Activated gamma-delta T cell treated with Interleukin-2 at 50 U/mL for 16 hours (primary cell): ENCODE measurements around the gene VDAC1.

Experiments
- DNase-seq: peaks from one replicate; pipeline ENCODE4 v3.0.0-alpha.2; 2020

Gene VDAC1

GRCh38 chr5:134024811-134025210 is 20.0 kb upstream of the VDAC1 start:
- no peak for DNase-seq

- no peak for DNase-seq
Observed at GRCh38 chr5:134022333-134022732, 17.6 kb upstream of the VDAC1 start.

DNA sequence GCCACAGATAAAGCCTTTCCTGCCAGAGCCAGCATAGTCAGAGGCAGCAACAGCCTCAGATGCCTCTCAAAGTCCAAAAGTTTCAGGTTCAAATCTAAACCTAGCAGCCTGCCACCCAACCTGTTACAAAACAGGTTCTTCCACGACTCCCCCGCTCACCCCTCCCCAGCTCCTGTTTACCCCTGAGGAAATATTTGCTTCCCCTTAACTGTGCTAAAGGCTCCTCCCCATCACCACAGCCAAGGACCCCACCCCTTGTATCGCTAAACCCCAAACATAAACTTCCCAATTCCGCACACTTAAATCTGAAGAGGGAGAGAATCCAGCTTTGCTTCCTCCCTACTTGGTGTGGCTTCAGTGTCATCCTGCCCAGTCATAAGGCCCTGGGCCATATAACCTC is 15.4 kb upstream of the VDAC1 start:
- no peak for DNase-seq

DNA sequence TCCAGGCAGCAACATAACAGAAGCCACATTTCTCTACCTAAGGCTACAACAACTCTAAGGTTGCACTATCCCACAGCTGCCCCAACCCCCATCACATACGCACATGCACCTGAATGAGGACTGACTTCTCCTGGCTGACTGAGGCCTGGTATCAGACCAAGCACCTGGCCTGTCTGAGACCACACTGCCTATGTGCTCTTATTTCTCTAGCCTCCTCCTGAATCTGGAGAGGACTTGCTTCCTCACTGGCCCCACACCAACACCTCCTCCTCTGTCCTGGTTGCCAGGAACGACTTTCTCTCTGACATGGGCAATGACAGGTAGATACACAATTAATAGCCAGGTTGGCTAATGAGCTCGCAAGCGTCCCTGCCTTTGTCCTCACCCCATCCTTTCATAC is 14.9 kb upstream of the VDAC1 start:
- DNase-seq = no peak

DNA sequence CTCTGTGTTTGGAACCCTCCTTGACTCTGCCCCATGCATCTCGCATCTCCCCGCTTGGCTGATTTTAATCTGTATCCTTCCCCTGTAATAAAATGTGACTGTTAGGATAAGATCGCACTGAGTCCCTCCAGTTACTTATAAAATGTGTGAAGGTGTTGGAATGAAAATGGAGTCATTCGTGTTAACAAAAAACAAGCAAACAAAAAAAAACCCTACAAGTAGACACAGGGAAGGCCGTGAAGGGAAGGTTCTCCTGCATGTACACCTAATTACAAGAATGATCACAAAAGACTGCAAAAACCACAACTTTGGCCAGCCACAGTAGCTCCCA is 14.2 kb upstream of the VDAC1 start:
- DNase-seq = no peak

GRCh38 chr5:134018154-134018985 is 13.6 kb upstream of the VDAC1 start:
- DNase-seq = no peak

DNA sequence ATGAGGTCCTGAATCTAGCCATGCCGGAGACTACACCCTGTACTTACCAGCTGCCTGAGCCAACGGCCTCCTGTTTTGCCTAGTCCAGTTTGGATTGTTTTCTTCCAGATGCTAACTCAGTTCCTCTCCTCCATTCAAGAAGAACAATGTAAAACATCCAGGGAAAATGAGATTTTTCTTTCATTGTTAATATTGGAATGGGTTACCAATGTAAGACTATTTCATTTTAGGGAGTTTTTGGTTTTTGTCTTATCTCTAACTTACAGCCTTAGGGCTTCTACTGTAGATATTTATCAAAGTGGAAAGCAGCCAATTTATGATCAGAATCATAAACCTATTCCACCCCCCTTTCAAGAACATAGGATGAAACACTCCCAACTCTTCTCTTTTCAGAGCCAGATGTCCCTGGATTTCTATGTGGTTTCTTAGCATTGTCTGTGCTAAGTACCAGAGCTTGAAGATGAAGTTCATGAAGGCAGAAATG is 3.5 kb upstream of the VDAC1 start:
- no peak for DNase-seq

DNA sequence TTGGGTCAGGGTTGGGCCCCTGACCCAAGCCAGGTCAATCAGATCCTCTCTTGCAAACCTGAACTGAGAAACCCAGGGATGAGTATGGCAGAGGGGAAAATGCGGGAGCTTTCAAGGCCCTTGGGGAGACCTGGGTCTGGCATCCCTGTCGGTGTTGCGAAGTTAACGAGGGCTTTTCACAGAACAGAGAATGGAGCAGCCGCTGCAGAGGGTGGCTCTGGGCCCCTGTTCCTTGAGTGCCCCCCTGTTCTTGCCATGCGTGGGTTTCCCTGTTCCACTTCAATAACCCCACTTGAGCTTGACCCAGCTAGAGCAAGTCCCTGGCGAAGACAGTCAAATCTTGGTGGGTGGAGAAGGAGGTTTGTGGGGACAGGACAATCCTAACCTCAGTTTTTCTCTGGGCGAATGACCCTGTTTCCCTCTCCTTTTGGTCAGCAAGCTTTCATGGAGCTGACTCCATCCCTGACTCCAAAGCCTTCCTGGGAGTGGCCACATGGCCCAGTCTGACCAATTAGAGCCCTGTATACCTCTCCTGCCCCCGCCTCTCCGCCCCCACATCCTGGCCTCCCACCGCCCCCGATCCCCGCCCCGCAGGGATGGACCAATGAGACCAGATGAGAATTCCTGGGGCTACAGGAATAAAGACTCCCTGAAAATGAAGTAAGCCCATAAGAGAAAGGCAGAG is 2.9 kb upstream of the VDAC1 start:
- no peak for DNase-seq

- DNase-seq = no peak
Observed at GRCh38 chr5:134006115-134006514, 1.3 kb upstream of the VDAC1 start.

- DNase-seq = peak; percentile 9
Observed at GRCh38 chr5:134005417-134006061, 764 bp upstream of the VDAC1 start.

GRCh38 chr5:134003817-134004625 is 754 bp downstream of the VDAC1 start:
- DNase-seq = peak; percentile 19

- DNase-seq = no peak
Observed at GRCh38 chr5:134003064-134003816, 1.5 kb downstream of the VDAC1 start.

DNA sequence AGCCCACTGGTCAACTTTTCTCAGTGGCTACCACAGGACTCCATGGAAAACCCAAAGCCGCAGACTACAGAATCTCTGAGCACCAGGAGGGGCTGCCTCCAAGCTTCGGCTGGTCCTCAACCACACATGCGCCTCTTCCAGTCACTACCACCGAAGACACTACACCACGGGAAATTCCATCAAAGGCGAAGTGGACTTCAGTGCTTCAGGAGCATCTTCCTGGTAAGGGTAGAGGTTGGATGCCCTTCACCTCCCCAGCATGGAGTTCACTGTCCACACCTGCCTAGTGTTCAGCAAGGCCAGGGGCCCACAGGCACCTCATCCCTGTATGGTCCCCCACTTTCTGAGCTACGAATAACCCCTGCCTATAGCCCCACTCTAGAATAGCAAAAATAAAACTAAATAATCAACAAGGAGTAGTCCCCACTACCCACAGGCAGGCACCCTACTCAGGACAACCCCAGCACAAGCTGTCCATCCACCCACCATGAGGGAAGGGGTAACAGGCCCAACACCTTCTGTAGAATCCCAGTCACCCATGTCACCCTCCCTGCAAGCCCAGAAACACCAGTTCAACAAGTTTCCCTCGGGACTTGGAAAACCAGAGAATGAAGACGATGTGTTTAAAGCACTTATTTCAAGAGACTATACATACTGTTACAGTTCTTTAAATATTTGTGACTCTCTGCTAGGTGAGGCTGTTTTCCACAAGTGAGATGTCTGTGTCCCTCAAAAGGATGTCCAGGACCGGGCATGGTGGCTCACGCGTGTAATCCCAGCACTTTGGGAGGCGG is 2.6 kb downstream of the VDAC1 start:
- DNase-seq = no peak

- no peak for DNase-seq
Observed at GRCh38 chr5:134000696-134001453, 3.9 kb downstream of the VDAC1 start.

DNA sequence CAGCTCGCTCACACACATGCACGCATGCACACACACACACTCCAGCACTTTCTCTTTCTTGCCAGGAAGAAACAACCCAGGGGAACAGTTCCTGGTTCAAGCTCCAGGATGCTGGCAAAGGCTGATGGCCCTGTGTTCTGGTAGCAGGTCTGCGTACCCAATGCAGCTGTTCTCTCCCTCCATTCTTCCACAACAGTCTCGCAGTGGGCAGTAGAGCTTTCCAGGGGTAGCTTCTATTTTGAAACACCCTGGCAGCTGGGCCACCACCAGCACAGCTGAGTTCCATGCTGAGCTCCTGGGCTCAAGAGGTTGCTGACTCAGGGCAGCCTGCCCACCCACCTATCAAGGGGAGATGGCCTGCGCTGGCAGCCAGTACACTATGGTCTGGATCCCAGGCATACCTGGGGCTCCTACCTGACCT is 4.7 kb downstream of the VDAC1 start:
- DNase-seq = no peak

DNA sequence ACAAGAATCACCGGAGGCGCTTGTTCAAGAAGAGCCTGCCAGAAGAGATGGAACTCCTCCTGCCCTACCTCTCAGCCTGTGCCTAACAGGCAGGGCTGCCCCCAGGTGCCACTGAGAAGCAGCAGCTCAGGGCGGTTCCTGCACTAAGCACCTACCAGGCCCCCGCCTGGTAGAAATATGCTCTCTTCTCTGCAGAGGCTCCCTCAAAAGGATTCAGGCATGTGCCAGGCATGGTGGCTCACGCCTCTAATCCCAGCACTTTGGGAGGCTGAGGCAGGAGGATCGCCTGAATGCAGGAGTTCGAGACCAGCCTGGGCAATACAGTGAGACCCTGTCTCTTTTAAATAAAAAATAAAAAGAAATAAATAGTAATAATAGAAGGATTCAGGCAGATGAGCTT is 6.0 kb downstream of the VDAC1 start:
- DNase-seq = no peak

GRCh38 chr5:133998042-133998441 is 6.7 kb downstream of the VDAC1 start:
- no peak for DNase-seq

DNA sequence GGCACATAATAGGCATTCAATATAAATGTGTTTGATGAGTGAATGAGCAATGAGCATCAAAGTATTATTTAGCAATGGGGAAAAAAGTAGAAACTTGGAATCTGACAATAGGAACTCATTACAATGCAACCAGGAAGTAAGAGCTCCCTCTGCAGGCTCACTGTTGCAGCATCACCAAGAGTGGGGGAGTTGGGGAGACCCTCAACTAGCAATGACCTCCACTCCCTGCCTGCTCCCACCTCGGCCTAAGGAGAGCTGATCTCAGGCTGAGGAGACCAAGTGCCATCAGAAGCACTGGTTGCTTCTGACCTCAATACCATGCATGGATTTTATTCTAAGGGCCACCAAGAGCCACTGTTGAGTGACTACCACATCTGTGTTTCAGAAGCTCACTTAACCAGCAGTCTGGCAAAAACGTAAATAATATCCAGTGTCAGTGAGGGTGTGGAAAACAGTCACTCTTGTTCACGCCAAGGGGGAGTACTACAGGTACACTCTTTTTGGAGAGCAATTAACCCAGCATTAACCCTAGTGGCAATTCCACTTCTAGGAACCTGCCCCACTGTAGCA is 8.0 kb downstream of the VDAC1 start:
- no peak for DNase-seq

GRCh38 chr5:133995883-133996563 is 8.8 kb downstream of the VDAC1 start:
- no peak for DNase-seq

DNA sequence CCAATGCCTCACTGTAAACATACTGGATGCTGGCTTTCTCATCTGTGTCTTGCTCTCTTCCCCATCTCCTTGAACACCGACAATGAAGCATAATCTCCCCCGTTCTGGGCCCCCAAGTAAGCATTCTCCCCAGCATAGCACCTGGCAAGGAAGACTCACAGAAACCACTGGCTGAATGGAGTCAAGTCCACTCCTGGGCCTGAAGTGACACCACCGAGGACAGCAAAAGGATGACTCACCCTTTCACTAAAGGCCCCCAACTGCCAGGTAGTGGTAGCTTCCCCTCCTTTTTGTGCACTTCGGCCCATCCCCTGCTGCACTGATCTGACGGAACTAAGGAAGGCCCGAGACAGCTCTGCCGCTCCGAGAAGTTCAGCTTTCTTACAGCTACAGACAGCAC is 9.4 kb downstream of the VDAC1 start:
- no peak for DNase-seq
